ENCODE data around the gene MEMO1. TPM values are rescaled to one million over a fixed set of nuclear protein-coding genes. Genes with fewer than 3 reads are reported as not detected.

Gene MEMO1
- total RNA-seq, 1 donor from 2014 or later: 48.8 TPM

DNA sequence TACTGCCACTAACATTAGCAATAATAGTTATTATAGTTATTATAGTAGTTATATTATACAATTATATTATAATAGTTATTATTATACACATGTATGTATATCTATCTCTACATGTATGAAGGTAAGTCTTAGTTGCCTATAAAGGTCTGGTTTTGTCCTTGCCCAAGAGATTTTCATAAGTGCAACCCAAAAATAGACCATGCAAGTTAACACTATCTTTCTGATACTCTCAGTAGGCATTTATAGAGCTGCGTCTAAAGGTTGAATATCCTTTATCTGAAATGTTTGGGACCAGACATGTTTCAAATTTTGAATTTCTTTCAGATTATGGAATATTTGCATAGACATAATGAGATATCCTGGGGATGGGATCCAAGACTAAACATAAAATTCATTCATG, 175.4 kb downstream of the MEMO1 start:
- H3K27me3 Mint-ChIP-seq (ENCODE audit: unreplicated experiment): peaks cover 1% of the 10 kb centered on the region
- H3K4me3 Mint-ChIP-seq (ENCODE audit: unreplicated experiment): no peak overlapping the region
- H3K4me1 Mint-ChIP-seq (ENCODE audit: low read depth, unreplicated experiment): no peaks in the 10 kb centered on the region
- no peak for DNase-seq
- H3K36me3 Mint-ChIP-seq (ENCODE audit: unreplicated experiment): no peaks in the 10 kb centered on the region
- no peaks in the 10 kb centered on the region for H3K9me3 Mint-ChIP-seq (ENCODE audit: unreplicated experiment)
- no peak overlapping the region for H3K27ac Mint-ChIP-seq (ENCODE audit: unreplicated experiment)
- TF ChIP-seq, protein P1, sequence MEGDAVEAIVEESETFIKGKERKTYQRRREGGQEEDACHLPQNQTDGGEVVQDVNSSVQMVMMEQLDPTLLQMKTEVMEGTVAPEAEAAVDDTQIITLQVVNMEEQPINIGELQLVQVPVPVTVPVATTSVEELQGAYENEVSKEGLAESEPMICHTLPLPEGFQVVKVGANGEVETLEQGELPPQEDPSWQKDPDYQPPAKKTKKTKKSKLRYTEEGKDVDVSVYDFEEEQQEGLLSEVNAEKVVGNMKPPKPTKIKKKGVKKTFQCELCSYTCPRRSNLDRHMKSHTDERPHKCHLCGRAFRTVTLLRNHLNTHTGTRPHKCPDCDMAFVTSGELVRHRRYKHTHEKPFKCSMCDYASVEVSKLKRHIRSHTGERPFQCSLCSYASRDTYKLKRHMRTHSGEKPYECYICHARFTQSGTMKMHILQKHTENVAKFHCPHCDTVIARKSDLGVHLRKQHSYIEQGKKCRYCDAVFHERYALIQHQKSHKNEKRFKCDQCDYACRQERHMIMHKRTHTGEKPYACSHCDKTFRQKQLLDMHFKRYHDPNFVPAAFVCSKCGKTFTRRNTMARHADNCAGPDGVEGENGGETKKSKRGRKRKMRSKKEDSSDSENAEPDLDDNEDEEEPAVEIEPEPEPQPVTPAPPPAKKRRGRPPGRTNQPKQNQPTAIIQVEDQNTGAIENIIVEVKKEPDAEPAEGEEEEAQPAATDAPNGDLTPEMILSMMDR (IDR thresholded peaks at IDR 0.05; ENCODE audit: partially characterized antibody, unreplicated experiment): no peak

DNA sequence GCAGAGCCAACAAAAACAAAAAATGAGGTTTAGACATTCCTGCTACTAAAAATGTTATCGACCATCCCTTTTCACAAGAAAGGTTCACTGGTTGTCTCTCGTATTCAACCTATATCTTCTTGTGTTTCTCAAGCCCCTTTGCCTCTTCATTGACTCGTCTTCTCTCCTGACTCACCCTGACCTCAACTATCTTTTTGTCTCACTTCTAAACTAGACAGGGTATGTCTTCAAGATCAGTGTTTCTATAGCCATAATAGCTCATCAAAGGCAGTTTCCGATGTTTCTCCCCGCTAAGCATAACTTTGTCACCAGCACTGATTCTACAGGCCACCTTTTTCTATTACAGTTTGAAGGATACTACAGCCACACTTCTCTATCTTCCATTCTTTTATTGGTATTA, 178.4 kb downstream of the MEMO1 start:
- no peaks in the 10 kb centered on the region for H3K4me1 Mint-ChIP-seq (ENCODE audit: low read depth, unreplicated experiment)
- no peak overlapping the region for H3K4me3 Mint-ChIP-seq (ENCODE audit: unreplicated experiment)
- peaks cover 3% of the 10 kb centered on the region for H3K27me3 Mint-ChIP-seq (ENCODE audit: unreplicated experiment)
- H3K36me3 Mint-ChIP-seq (ENCODE audit: unreplicated experiment): peaks cover 8% of the 10 kb centered on the region
- H3K9me3 Mint-ChIP-seq (ENCODE audit: unreplicated experiment): no peaks in the 10 kb centered on the region
- no peak for DNase-seq
- no peak overlapping the region for H3K27ac Mint-ChIP-seq (ENCODE audit: unreplicated experiment)
- TF ChIP-seq, protein P1 (IDR thresholded peaks at IDR 0.05; ENCODE audit: partially characterized antibody, unreplicated experiment): no peak

DNA sequence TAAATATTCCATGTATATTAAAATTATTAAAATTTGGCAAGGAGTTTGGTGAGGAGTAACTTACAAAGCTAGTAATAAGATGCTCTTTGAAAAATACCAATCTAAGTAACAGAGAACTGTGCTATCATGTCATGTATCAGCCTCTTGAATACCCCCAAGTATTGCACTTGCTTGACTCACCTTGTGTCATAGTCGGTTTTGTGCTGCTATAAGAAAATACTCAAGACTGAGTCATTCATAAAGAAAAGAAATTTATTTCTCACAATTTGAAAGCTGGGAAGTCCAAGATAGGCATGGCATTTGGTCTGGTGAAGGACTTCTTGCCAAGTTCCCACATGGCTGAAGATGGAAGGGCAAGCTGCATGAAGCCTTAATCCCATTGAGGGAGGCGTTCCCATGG, 179.2 kb downstream of the MEMO1 start:
- peaks cover 3% of the 10 kb centered on the region for H3K9me3 Mint-ChIP-seq (ENCODE audit: unreplicated experiment)
- peaks cover 11% of the 10 kb centered on the region for H3K36me3 Mint-ChIP-seq (ENCODE audit: unreplicated experiment)
- H3K27ac Mint-ChIP-seq (ENCODE audit: unreplicated experiment): no peak overlapping the region
- no peak overlapping the region for H3K4me3 Mint-ChIP-seq (ENCODE audit: unreplicated experiment)
- H3K27me3 Mint-ChIP-seq (ENCODE audit: unreplicated experiment): peaks cover 3% of the 10 kb centered on the region
- no peaks in the 10 kb centered on the region for H3K4me1 Mint-ChIP-seq (ENCODE audit: low read depth, unreplicated experiment)
- DNase-seq: no peak
- TF ChIP-seq, protein P1 (IDR thresholded peaks at IDR 0.05; ENCODE audit: partially characterized antibody, unreplicated experiment): no peak

DNA sequence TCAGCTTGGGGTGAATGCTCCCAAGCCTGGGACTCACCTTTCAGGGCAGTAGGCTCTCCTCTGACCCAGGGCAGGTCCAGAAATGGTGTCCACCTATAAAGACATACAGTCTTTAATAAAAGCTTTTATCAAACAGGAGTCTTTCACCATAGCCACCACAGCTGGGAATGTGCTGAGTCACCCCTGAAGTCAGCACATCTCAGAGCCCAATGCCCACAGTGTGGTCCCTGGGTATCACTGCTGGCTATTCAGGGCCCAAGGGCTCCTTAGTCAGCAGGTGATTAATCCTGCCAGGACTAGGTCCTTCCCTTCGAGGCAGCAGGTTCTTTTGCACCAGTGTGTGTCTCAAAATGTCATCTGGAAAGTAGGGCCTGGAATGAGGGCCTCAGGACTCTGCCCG, 181.9 kb downstream of the MEMO1 start:
- no peak overlapping the region for H3K27ac Mint-ChIP-seq (ENCODE audit: unreplicated experiment)
- no peak for DNase-seq
- H3K9me3 Mint-ChIP-seq (ENCODE audit: unreplicated experiment): peaks cover 4% of the 10 kb centered on the region

GRCh38 chr2:31823558-31823957, 187.2 kb downstream of the MEMO1 start:
- Mint-ChIP-seq H3K36me3 (ENCODE audit: unreplicated experiment) (peaks cover 20% of the 10 kb centered on the region), H3K4me1 (ENCODE audit: low read depth, unreplicated experiment) (no peaks in the 10 kb centered on the region), H3K27ac (ENCODE audit: unreplicated experiment) (no peak overlapping the region), H3K9me3 (ENCODE audit: unreplicated experiment) (peaks cover 9% of the 10 kb centered on the region), H3K27me3 (ENCODE audit: unreplicated experiment) (no peaks in the 10 kb centered on the region), H3K4me3 (ENCODE audit: unreplicated experiment) (no peak overlapping the region)
- DNase-seq: no peak
- TF ChIP-seq, protein P1 (IDR thresholded peaks at IDR 0.05; ENCODE audit: partially characterized antibody, unreplicated experiment): no peak

More for the DNA sequence above, 181.9 kb downstream of the MEMO1 start:
- peaks cover 2% of the 10 kb centered on the region for H3K27me3 Mint-ChIP-seq (ENCODE audit: unreplicated experiment)
- no peaks in the 10 kb centered on the region for H3K4me1 Mint-ChIP-seq (ENCODE audit: low read depth, unreplicated experiment)
- TF ChIP-seq, protein P1 (IDR thresholded peaks at IDR 0.05; ENCODE audit: partially characterized antibody, unreplicated experiment): no peak
- no peak overlapping the region for H3K4me3 Mint-ChIP-seq (ENCODE audit: unreplicated experiment)
- peaks cover 11% of the 10 kb centered on the region for H3K36me3 Mint-ChIP-seq (ENCODE audit: unreplicated experiment)
